GM12878 (cell line): ENCODE data around the gene OTOG. TPM values are rescaled to one million over a fixed set of nuclear protein-coding genes. Genes with fewer than 3 reads are reported as not detected.

Source experiments
- ATAC-seq: fragments of 200-7000 bp; cut with Tn5 transposase; 3 replicates; pipeline ENCODE4 v1.9.1; 2020; ENCODE audit warnings: mild to moderate bottlenecking, moderate library complexity
- BruUV-seq: library from RNA; stranded (reverse); fragments of 400-500 nt; replicated peaks from 2 replicates; lab custom pipeline; 2021; lab: Mats Ljungman, UMichigan
- CTCF ChIA-PET: fragments of 300-600 bp; sonication (Branson Sonifier 250); formaldehyde crosslinking; extraction: SDS; loops from one replicate; lab custom pipeline; 2021; ENCODE audit warnings: inconsistent platforms; lab: Yijun Ruan, JAX
- POLR2A ChIA-PET: fragments of 350-600 bp; formaldehyde crosslinking; extraction: SDS; loops from one replicate; lab custom pipeline; 2021; ENCODE audit warnings: inconsistent platforms; lab: Charles Lee
- RAD21 ChIA-PET: fragments of 300-600 bp; sonication (Branson Sonifier 250); formaldehyde crosslinking; loops from one replicate; lab custom pipeline; 2023; ENCODE audit warnings: antibody characterized with exemption; ENCODE audit not compliant: unreplicated experiment; lab: Charles Lee
- SMC1A ChIA-PET: fragments of 300-600 bp; sonication (Branson Sonifier 250); formaldehyde crosslinking; loops from one replicate; lab custom pipeline; 2023; ENCODE audit not compliant: unreplicated experiment, uncharacterized antibody; lab: Charles Lee
- DNase-seq: peaks from one replicate; pipeline ENCODE4 v3.0.0-alpha.2; 2011; ENCODE audit warnings: low read depth, low spot score
- FAIRE-seq: peaks from 3 replicates; lab custom pipeline; 2011; peaks lifted over from hg19 to GRCh38; lab: Jason Lieb, UNC
- H2AFZ ChIP-seq: 2 replicates; pipeline ENCODE4 v1.6.0; 2011; ENCODE audit warnings: low read depth, low read length, control low read depth; ENCODE audit not compliant: control insufficient read depth
- H3K27ac ChIP-seq: 2 replicates; pipeline ENCODE4 v1.5.1; 2011; ENCODE audit warnings: control low read depth; ENCODE audit not compliant: control insufficient read depth, insufficient read depth
- H3K27me3 ChIP-seq, 2 experiments: replicated peaks in 1 of 2; 2 replicates each; pipeline versions ENCODE4 v1.6.0 to v1.6.1; 2011; ENCODE audit warnings: low read length in 1 of 2; ENCODE audit not compliant: control insufficient read depth in 2 of 2, insufficient read depth in 2 of 2
- H3K36me3 ChIP-seq, 2 experiments: 2 replicates each; pipeline ENCODE4 v1.5.1; 2011; ENCODE audit warnings: low read length in 1 of 2; ENCODE audit not compliant: control insufficient read depth in 2 of 2, insufficient read depth in 2 of 2
- H3K4me1 ChIP-seq: 2 replicates; pipeline ENCODE4 v1.6.1; 2011; ENCODE audit warnings: mild to moderate bottlenecking, low read length, moderate library complexity, mixed read lengths; ENCODE audit not compliant: control insufficient read depth, insufficient read depth
- H3K4me2 ChIP-seq: 2 replicates; pipeline ENCODE4 v1.6.0; 2011; ENCODE audit warnings: control low read depth; ENCODE audit not compliant: control insufficient read depth, insufficient read depth
- H3K4me3 ChIP-seq: fragments of 200-600 bp; sonication (generic); 2 replicates; pipeline ENCODE4 v1.5.1; 2016
- H3K79me2 ChIP-seq: 2 replicates; pipeline ENCODE4 v1.6.0; 2011; ENCODE audit warnings: low read length; ENCODE audit not compliant: control insufficient read depth, insufficient read depth
- H3K9ac ChIP-seq: 2 replicates; pipeline ENCODE4 v1.8.0; 2011; ENCODE audit warnings: low read length, control low read depth, mixed read lengths; ENCODE audit not compliant: control insufficient read depth, insufficient read depth
- H3K9me3 ChIP-seq: replicated peaks from 3 replicates; pipeline ENCODE4 v1.5.1; 2011; ENCODE audit warnings: mild to moderate bottlenecking, low read length; ENCODE audit not compliant: control insufficient read depth, insufficient read depth
- H4K20me1 ChIP-seq: 2 replicates; pipeline ENCODE4 v1.6.0; 2011; ENCODE audit not compliant: control insufficient read depth, insufficient read depth
- CHD1 ChIP-seq: IDR thresholded peaks from 2 replicates; pipeline ENCODE4 v1.6.1; 2012; ENCODE audit warnings: low read depth, low read length, improper control_type of control experiment
- CUX1 ChIP-seq: IDR thresholded peaks from 2 replicates; pipeline ENCODE4 v1.6.1; 2012; ENCODE audit warnings: improper control_type of control experiment, low read depth, low read length; ENCODE audit not compliant: insufficient replicate concordance
- EED ChIP-seq: sonication (generic); IDR thresholded peaks from 2 replicates; pipeline ENCODE4 v1.6.1; 2016; ENCODE audit warnings: antibody characterized with exemption, low read depth
- HDAC2 ChIP-seq: fragments of 200-600 bp; sonication (generic); IDR thresholded peaks from 2 replicates; pipeline ENCODE4 v1.6.1; 2017
- IRF4 ChIP-seq: IDR thresholded peaks from 2 replicates; pipeline ENCODE4 v1.6.1; 2011; ENCODE audit warnings: low read depth, low read length
- MXI1 ChIP-seq: fragments of 150-350 bp; IDR thresholded peaks from 2 replicates; pipeline ENCODE4 v1.6.1; 2011; ENCODE audit warnings: low read depth, mild to moderate bottlenecking, inconsistent platforms, low read length, improper control_type of control experiment
- NFXL1 ChIP-seq: fragments of 450-650 bp; IDR thresholded peaks from 2 replicates; pipeline ENCODE4 v1.6.1; 2017; ENCODE audit warnings: antibody characterized with exemption, mild to moderate bottlenecking, borderline replicate concordance
- RB1 ChIP-seq: fragments of 450-650 bp; formaldehyde crosslinking; IDR thresholded peaks from 2 replicates; pipeline ENCODE4 v1.6.1; 2017; ENCODE audit warnings: mild to moderate bottlenecking, borderline replicate concordance
- YBX1 ChIP-seq: fragments of 450-650 bp; IDR thresholded peaks from 2 replicates; pipeline ENCODE4 v1.6.1; 2016; ENCODE audit warnings: antibody characterized with exemption
- ZBTB33 ChIP-seq: fragments of 450-650 bp; IDR thresholded peaks from 2 replicates; pipeline ENCODE4 v1.6.1; 2017; ENCODE audit warnings: mild to moderate bottlenecking
- ZBTB4 ChIP-seq: fragments of 450-650 bp; formaldehyde crosslinking; IDR thresholded peaks from 2 replicates; pipeline ENCODE4 v1.4.0; 2022; ENCODE audit warnings: mild to moderate bottlenecking, moderate library complexity
- ZSCAN29 ChIP-seq: fragments of 450-650 bp; IDR thresholded peaks from 2 replicates; pipeline ENCODE4 v1.6.1; 2017; ENCODE audit warnings: mild to moderate bottlenecking, moderate library complexity
- WGBS: methylation state at CpG from one replicate; pipeline ENCODE4 v1.1.6; 2016; ENCODE audit warnings: low lambda C conversion rate; ENCODE audit not compliant: insufficient replicate concordance, insufficient coverage; ENCODE audit errors: missing lambda C conversion rate; 5-methylcytosine and 5-hydroxymethylcytosine counted together
- in situ Hi-C: fragments of 300-500 bp; cut with MboI; formaldehyde crosslinking; loops from 9 replicates; pipeline ENCODE4 v1.14.3; 2018; ENCODE audit warnings: mixed read lengths
- intact Hi-C: fragments of 100-400 bp; cut with micrococcal nuclease; formaldehyde crosslinking; loops from one replicate; pipeline ENCODE4 v1.14.2; 2022; ENCODE audit not compliant: unreplicated experiment
- polyA plus RNA-seq, 11 experiments: library from polyadenylated mRNA; depleted of rRNA in 4 of 11; unstranded in 6 of 11; stranded (reverse) in 5 of 11; fragments of >200 nt; fragmentation: Nextera tagmentation in 4 of 11; fragmentation: Illumina TruSeq in 1 of 11; extraction: Ambion mirVana in 4 of 11; extraction: Trizol in 1 of 11; gene quantifications; 1 replicate in 1 of 11; 2 replicates in 10 of 11; pipeline versions ENCODE4 v1.2.1 to v1.2.3, GENCODE V29; 2011 to 2016; ENCODE audit warnings: inconsistent platforms in 2 of 11, missing spikeins in 2 of 11, low read depth in 1 of 11
- total RNA-seq, 4 experiments: library from RNA; depleted of rRNA in 3 of 4; stranded (reverse); fragments of >200 nt in 3 of 4; fragmentation: Illumina TruSeq in 1 of 4; extraction: Trizol in 1 of 4; gene quantifications; 2 replicates each; pipeline versions ENCODE4 v1.2.1 to v1.2.3, GENCODE V29; 2013 to 2021
- TF ChIP-seq, protein P1 (sequence below): fragments of 450-650 bp; conservative IDR thresholded peaks from 2 replicates; pipeline ENCODE4 v1.6.1; 2017; ENCODE audit warnings: mild to moderate bottlenecking, moderate library complexity

OTOG gene
- total and polyA plus RNA-seq, 10 of the 15 experiments (the other 5 are each of a cell fraction or from before 2014, with no cell fraction given): not detected

- Histone ChIP-seq H3K27ac (no peak overlapping the region), H2AFZ (no peak overlapping the region), H3K9me3 (no peaks in the 10 kb centered on the region), H3K4me1 (no peaks in the 10 kb centered on the region), H3K79me2 (no peaks in the 10 kb centered on the region), H3K4me3 (no peak overlapping the region), H3K36me3 (no peaks in the 10 kb centered on the region), H3K27me3 (peaks cover 2 to 4% of the 10 kb centered on the region in 2 experiments), H3K4me2 (no peak overlapping the region), H3K9ac (no peak overlapping the region), H4K20me1 (no peaks in the 10 kb centered on the region)
- no TSS peak for BruUV-seq
- DNase-seq (no peak), ATAC-seq (no peak), FAIRE-seq (no peak)
- intact Hi-C loops (no loop called here), in situ Hi-C loops (no loop called here)
- POLR2A ChIA-PET: no interaction called here
- RAD21 ChIA-PET: no interaction called here
- CTCF ChIA-PET: interaction anchor here (1.3 kb wide), 1 partner anchor 11 kb away, joined by 5 read pairs; no protein-coding TSS in a partner anchor
- SMC1A ChIA-PET: no interaction called here
- 3% methylated on average over 3 of the region's 3 CpGs for WGBS
- TF ChIP-seq HDAC2: no peak
- TF ChIP-seq ZBTB4 (CRISPR knock-in tag): no peak
- no peak for TF ChIP-seq CUX1
- TF ChIP-seq, protein P1, sequence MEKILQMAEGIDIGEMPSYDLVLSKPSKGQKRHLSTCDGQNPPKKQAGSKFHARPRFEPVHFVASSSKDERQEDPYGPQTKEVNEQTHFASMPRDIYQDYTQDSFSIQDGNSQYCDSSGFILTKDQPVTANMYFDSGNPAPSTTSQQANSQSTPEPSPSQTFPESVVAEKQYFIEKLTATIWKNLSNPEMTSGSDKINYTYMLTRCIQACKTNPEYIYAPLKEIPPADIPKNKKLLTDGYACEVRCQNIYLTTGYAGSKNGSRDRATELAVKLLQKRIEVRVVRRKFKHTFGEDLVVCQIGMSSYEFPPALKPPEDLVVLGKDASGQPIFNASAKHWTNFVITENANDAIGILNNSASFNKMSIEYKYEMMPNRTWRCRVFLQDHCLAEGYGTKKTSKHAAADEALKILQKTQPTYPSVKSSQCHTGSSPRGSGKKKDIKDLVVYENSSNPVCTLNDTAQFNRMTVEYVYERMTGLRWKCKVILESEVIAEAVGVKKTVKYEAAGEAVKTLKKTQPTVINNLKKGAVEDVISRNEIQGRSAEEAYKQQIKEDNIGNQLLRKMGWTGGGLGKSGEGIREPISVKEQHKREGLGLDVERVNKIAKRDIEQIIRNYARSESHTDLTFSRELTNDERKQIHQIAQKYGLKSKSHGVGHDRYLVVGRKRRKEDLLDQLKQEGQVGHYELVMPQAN: no peak
- TF ChIP-seq MXI1: no peak
- TF ChIP-seq RB1: no peak
- no peak for TF ChIP-seq NFXL1
- no peak for TF ChIP-seq ZBTB33
- TF ChIP-seq YBX1: no peak
- no peak for TF ChIP-seq EED
- TF ChIP-seq ZSCAN29: no peak
- no peak for TF ChIP-seq IRF4
- no peak for TF ChIP-seq CHD1
These were observed 8.3 kb upstream of the OTOG start for GRCh38 chr11:17538731-17539130.
